ENCODE results near the gene SPAG4. TPM values are rescaled to one million over a fixed set of nuclear protein-coding genes. Genes with fewer than 3 reads are reported as not detected.

The SPAG4 gene
- total RNA-seq, 1 donor from 2014 or later = 35.3 TPM

DNA sequence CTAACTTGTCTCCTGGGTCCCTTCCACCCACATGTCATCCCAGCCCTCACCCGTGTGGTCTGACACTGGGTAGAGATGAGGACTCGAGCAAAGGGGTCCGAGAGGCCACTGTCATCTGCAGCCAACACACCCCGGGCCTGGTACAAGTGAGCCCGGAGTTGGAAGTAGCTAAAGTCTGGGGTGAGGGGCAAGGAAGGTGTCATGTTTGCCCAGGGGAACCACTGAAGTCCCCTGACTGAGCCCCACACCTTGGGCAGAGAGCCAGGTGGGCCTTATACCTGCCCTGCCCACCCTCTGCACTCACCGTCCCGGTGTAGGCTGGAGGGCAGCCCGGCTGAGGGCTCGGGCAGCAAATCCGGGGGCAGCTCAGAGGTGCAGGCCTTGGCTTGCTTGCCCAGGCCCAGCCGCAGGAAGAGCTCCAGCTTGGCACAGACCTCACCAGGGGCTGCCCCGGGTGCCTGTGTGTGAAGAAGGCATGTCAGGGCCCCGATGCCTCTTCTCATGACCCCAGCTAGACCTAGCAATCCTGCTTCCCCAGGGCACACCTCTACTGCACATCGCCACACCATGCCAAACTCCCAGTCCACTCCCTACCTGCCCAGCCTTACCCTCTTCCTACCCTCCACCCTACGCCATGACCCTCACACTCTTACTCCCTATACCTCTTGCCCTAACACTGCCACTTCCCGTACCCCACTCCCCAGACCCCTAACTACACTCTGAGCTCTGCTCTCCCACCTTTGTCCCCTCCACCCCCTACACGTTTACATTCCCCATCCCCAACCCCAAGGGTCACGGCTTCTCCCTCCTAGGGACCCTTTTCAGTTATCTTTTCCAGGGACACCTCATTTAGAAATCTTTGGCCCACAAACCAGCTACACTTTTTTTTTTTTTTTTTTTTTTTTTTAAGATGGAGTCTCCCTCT lies 31.7 kb upstream of the SPAG4 start:
- Histone ChIP-seq H3K27ac (no peak overlapping the region), H3K36me3 (no peaks in the 10 kb centered on the region), H3K4me3 (no peak overlapping the region), H3K9me3 (peaks cover 0 to 5% of the 10 kb centered on the region in 2 donors), H3K4me1 (no peaks in the 10 kb centered on the region), H3K27me3 (no peaks in the 10 kb centered on the region)
- intact Hi-C loops (cut with DNase I) = no loop called here
- TF ChIP-seq, protein P1, sequence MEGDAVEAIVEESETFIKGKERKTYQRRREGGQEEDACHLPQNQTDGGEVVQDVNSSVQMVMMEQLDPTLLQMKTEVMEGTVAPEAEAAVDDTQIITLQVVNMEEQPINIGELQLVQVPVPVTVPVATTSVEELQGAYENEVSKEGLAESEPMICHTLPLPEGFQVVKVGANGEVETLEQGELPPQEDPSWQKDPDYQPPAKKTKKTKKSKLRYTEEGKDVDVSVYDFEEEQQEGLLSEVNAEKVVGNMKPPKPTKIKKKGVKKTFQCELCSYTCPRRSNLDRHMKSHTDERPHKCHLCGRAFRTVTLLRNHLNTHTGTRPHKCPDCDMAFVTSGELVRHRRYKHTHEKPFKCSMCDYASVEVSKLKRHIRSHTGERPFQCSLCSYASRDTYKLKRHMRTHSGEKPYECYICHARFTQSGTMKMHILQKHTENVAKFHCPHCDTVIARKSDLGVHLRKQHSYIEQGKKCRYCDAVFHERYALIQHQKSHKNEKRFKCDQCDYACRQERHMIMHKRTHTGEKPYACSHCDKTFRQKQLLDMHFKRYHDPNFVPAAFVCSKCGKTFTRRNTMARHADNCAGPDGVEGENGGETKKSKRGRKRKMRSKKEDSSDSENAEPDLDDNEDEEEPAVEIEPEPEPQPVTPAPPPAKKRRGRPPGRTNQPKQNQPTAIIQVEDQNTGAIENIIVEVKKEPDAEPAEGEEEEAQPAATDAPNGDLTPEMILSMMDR (IDR thresholded peaks at IDR 0.05) = no peak
- DNase-seq (ENCODE audit: low spot score in 2 of 2) = no peak

DNA sequence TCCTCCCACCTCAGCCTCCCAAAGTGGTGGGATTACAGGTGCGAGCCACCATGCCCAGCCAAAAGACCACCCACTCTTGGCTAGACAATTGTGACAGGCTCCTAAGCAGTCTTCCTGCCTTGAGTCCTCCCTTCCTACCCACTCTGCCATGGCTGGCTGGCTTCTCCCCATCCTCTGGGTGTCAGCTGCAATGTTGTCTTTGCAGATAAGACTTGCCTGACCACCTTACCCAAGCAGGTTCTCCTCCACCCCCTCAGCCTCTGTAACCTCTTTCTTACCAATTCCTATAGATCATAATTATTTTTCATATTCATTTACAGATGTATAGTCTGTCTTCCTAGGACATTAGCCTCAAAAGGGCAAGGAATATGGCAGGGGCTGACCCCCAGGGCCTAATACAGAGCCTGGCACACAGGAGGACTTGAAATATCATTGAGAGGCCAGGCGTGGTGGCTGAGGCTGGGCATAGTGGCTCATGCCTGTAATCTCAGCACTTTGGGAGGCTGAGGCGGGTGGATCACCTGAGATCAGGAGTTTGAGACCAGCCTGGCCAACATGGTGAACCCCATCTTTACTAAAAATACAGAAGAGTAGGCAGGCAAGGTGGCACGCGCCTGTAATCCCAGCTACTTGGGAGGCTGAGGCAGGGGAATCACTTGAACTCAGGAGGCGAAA lies 28.7 kb upstream of the SPAG4 start:
- H3K36me3 ChIP-seq = no peaks in the 10 kb centered on the region
- intact Hi-C loops (cut with DNase I) = no loop called here
- DNase-seq (ENCODE audit: low spot score in 2 of 2) = no peak
- no peak overlapping the region for H3K4me3 ChIP-seq
- H3K27me3 ChIP-seq = no peaks in the 10 kb centered on the region
- TF ChIP-seq, protein P1 (IDR thresholded peaks at IDR 0.05) = no peak
- peaks cover 0 to 1% of the 10 kb centered on the region in 2 donors for H3K9me3 ChIP-seq
- H3K4me1 ChIP-seq = no peaks in the 10 kb centered on the region
- H3K27ac ChIP-seq = no peak overlapping the region

DNA sequence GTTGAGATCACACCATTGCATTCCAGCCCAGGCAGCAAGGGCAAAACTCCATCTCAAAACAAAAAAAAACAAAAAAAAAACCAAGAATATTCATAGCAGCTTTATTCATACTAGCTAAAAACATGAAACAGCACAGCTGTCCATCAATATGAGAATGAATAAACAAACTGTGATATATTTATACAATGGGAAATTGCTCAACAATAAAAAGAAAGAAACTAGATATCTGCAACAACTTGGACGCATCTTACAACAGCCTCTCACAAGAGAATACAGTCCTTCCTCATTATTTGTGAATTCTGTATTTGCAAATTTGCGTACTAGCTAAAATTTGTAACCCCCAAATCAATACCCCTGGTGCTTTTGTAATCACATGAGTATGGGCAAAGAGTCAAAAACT lies 28.2 kb upstream of the SPAG4 start:
- H3K4me1 ChIP-seq = no peaks in the 10 kb centered on the region
- H3K9me3 ChIP-seq = no peaks in the 10 kb centered on the region
- no peak for DNase-seq (ENCODE audit: low spot score in 2 of 2)
- no peak overlapping the region for H3K4me3 ChIP-seq
- no peaks in the 10 kb centered on the region for H3K36me3 ChIP-seq
- H3K27ac ChIP-seq = no peak overlapping the region
- intact Hi-C loops (cut with DNase I) = no loop called here
- H3K27me3 ChIP-seq = no peaks in the 10 kb centered on the region
- TF ChIP-seq, protein P1 (IDR thresholded peaks at IDR 0.05) = no peak

DNA sequence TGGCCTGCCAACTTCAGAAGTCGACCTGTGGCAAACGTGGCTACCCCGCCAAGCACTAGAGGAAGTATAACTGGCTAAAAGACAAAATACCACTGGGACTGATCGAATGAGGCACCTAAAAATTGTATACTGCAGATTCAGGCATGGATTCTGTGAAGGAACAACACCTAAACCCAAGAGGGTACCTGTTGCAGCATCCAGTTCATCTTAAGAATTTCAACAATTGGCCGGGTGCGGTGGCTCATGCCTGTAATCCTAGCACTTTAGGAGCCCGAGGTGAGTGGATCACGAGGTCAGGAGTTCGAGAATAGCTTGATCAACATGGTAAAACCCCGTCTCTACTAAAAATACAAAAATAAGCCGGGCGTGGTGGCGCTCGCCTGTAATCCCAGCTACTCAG lies 27.2 kb upstream of the SPAG4 start:
- no peak for DNase-seq (ENCODE audit: low spot score in 2 of 2)
- Histone ChIP-seq H3K4me1 (no peaks in the 10 kb centered on the region), H3K27ac (no peak overlapping the region), H3K4me3 (no peak overlapping the region), H3K36me3 (no peaks in the 10 kb centered on the region), H3K27me3 (no peaks in the 10 kb centered on the region), H3K9me3 (no peaks in the 10 kb centered on the region)
- TF ChIP-seq, protein P1 (IDR thresholded peaks at IDR 0.05) = no peak
- intact Hi-C loops (cut with DNase I) = no loop called here

DNA sequence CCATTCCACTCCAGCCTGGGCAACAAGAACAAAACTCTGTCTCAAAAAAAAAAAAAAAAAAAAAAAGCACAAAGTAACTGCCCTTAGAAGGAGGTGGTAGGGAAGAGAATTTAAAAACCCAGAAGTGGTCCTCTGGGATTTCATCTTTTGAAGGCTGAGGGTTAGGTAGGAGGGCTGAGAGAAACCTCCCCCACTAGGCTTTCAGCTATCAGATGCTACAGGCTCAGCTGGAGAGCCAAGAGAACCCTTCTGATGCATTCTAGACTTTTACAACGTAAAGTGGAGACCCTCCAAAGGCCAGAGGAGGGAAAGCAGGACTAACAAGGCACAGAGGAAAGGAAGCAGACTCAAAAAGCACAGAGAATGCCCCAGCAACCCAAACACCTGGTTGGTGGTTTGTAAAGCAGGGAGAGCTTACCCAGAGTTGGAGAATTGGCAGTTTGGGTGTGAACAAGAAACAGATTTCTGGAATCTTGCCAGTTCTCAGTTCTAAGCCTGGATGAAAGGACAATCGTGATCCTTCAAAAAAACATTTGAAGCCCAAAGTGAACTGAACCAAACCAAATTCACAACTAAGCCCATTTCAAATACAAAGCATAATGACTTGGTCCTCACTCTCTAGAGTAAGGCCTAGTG lies 23.2 kb upstream of the SPAG4 start:
- DNase-seq (ENCODE audit: low spot score in 2 of 2) = no peak
- no peaks in the 10 kb centered on the region for H3K4me1 ChIP-seq
- intact Hi-C loops (cut with DNase I) = no loop called here
- H3K27ac ChIP-seq = no peak overlapping the region
- no peak overlapping the region for H3K4me3 ChIP-seq
- H3K36me3 ChIP-seq = no peaks in the 10 kb centered on the region
- H3K27me3 ChIP-seq = no peaks in the 10 kb centered on the region
- TF ChIP-seq, protein P1 (IDR thresholded peaks at IDR 0.05) = no peak
- no peaks in the 10 kb centered on the region for H3K9me3 ChIP-seq
